HEK293 (cell line): ENCODE data around the gene HEPHL1.
"Not testable (repeated sequence)": the region's sequence is repeated elsewhere in the genome, so short reads cannot be mapped to it uniquely, and the experiment has no call there.

ENCODE experiments used
- CTCF ChIP-seq: fragments of 450-650 bp; formaldehyde crosslinking; IDR thresholded peaks from 2 replicates; pipeline ENCODE4 v1.5.1; 2016; ENCODE audit warnings: missing biosample characterization, missing genetic modification characterization
- MYNN ChIP-seq: fragments of 450-650 bp; formaldehyde crosslinking; IDR thresholded peaks from 2 replicates; pipeline ENCODE4 v1.5.1; 2016; ENCODE audit warnings: missing biosample characterization, missing genetic modification characterization, borderline replicate concordance
- ZBTB17 ChIP-seq: fragments of 450-650 bp; formaldehyde crosslinking; IDR thresholded peaks from 2 replicates; pipeline ENCODE4 v1.5.1; 2016; ENCODE audit warnings: missing biosample characterization, missing genetic modification characterization
- ZBTB6 ChIP-seq: fragments of 450-650 bp; formaldehyde crosslinking; IDR thresholded peaks from 2 replicates; pipeline ENCODE4 v1.5.1; 2017; ENCODE audit warnings: missing biosample characterization, missing genetic modification characterization
- ZNF394 ChIP-seq: fragments of 450-650 bp; formaldehyde crosslinking; IDR thresholded peaks from 2 replicates; pipeline ENCODE4 v1.5.1; 2016; ENCODE audit warnings: missing biosample characterization, missing genetic modification characterization, mild to moderate bottlenecking, moderate library complexity, borderline replicate concordance
- ZNF544 ChIP-seq: fragments of 450-650 bp; formaldehyde crosslinking; IDR thresholded peaks from 2 replicates; pipeline ENCODE4 v1.5.0; 2017; ENCODE audit warnings: missing biosample characterization, missing genetic modification characterization
- ZNF549 ChIP-seq: fragments of 450-650 bp; IDR thresholded peaks from 2 replicates; pipeline ENCODE4 v1.5.1; 2018; ENCODE audit warnings: missing biosample characterization, missing genetic modification characterization, mild to moderate bottlenecking, inconsistent platforms, moderate library complexity
- ZNF843 ChIP-seq: fragments of 450-650 bp; formaldehyde crosslinking; IDR thresholded peaks from 2 replicates; pipeline ENCODE4 v1.5.1; 2016; ENCODE audit warnings: missing biosample characterization, missing genetic modification characterization

GRCh38 chr11:93973322-93974051 lies 47.7 kb upstream of the HEPHL1 start:
- not testable (repeated sequence) for TF ChIP-seq ZNF394 (tag by site-specific recombination); MYNN; ZNF843 (tag by site-specific recombination); CTCF (tag by site-specific recombination); ZBTB17 (tag by site-specific recombination); ZNF544 (tag by site-specific recombination); ZNF549 (tag by site-specific recombination); ZBTB6
